Ishikawa (cell line): ENCODE data around the gene LYST.

ENCODE experiments used
- CEBPB ChIP-seq: IDR thresholded peaks from 2 replicates; pipeline ENCODE4 v1.6.1; 2012
- CREB1 ChIP-seq: IDR thresholded peaks from 2 replicates; pipeline ENCODE4 v1.6.1; 2012; ENCODE audit warnings: low read depth
- EGR1 ChIP-seq: IDR thresholded peaks from 2 replicates; pipeline ENCODE4 v1.6.1; 2012
- EP300 ChIP-seq: IDR thresholded peaks from 2 replicates; pipeline ENCODE4 v1.6.1; 2012; ENCODE audit warnings: borderline replicate concordance
- FOXM1 ChIP-seq: IDR thresholded peaks from 2 replicates; pipeline ENCODE4 v1.6.1; 2012; ENCODE audit warnings: low read depth, borderline replicate concordance
- MAX ChIP-seq: IDR thresholded peaks from 2 replicates; pipeline ENCODE4 v1.6.1; 2012
- NFIC ChIP-seq: IDR thresholded peaks from 2 replicates; pipeline ENCODE4 v1.6.1; 2012
- RAD21 ChIP-seq: IDR thresholded peaks from 2 replicates; pipeline ENCODE4 v1.6.1; 2012; ENCODE audit warnings: low read depth
- REST ChIP-seq: IDR thresholded peaks from 2 replicates; pipeline ENCODE4 v1.6.1; 2012; ENCODE audit warnings: low read depth, mild to moderate bottlenecking
- TAF1 ChIP-seq: IDR thresholded peaks from 2 replicates; pipeline ENCODE4 v1.6.1; 2012; ENCODE audit warnings: low read depth, mild to moderate bottlenecking
- TCF12 ChIP-seq: IDR thresholded peaks from 2 replicates; pipeline ENCODE4 v1.6.1; 2012; ENCODE audit warnings: low read depth
- TEAD4 ChIP-seq: IDR thresholded peaks from 2 replicates; pipeline ENCODE4 v1.6.1; 2012
- USF1 ChIP-seq: IDR thresholded peaks from 2 replicates; pipeline ENCODE4 v1.6.1; 2012
- YY1 ChIP-seq: IDR thresholded peaks from 2 replicates; pipeline ENCODE4 v1.6.1; 2012; ENCODE audit warnings: low read depth
- ZBTB7A ChIP-seq: IDR thresholded peaks from 2 replicates; pipeline ENCODE4 v1.6.1; 2012; ENCODE audit warnings: low read depth

Gene LYST

GRCh38 chr1:235775246-235775860, 91.4 kb downstream of the LYST start:
- TF ChIP-seq NFIC: no peak
- TF ChIP-seq TAF1: no peak

GRCh38 chr1:235767795-235768194, 98.9 kb downstream of the LYST start:
- no peak for TF ChIP-seq EGR1
- no peak for TF ChIP-seq NFIC
- TF ChIP-seq RAD21: no peak
- TF ChIP-seq TAF1: no peak
- no peak for TF ChIP-seq FOXM1
- TF ChIP-seq EP300: no peak
- TF ChIP-seq TCF12: no peak
- no peak for TF ChIP-seq TEAD4
- no peak for TF ChIP-seq YY1
- no peak for TF ChIP-seq CREB1
- no peak for TF ChIP-seq ZBTB7A
- no peak for TF ChIP-seq USF1
- no peak for TF ChIP-seq MAX
- no peak for TF ChIP-seq CEBPB
- no peak for TF ChIP-seq REST

GRCh38 chr1:235766794-235767285, 99.9 kb downstream of the LYST start:
- TF ChIP-seq USF1 (no peak), NFIC (peak; percentile 42)

GRCh38 chr1:235763962-235764361, 102.7 kb downstream of the LYST start:
- no peak for TF ChIP-seq CEBPB
- no peak for TF ChIP-seq TAF1
- no peak for TF ChIP-seq REST
- TF ChIP-seq EP300: no peak
- no peak for TF ChIP-seq USF1
- no peak for TF ChIP-seq NFIC
- TF ChIP-seq MAX: no peak

- no peak for TF ChIP-seq REST
- TF ChIP-seq YY1: no peak
- no peak for TF ChIP-seq MAX
- no peak for TF ChIP-seq EGR1
- TF ChIP-seq FOXM1: no peak
- no peak for TF ChIP-seq TCF12
- TF ChIP-seq RAD21: no peak
- no peak for TF ChIP-seq TEAD4
- no peak for TF ChIP-seq EP300
- TF ChIP-seq CEBPB: no peak
- TF ChIP-seq ZBTB7A: no peak
- TF ChIP-seq USF1: no peak
- TF ChIP-seq TAF1: no peak
Measured at GRCh38 chr1:235759336-235759735, 107.4 kb downstream of the LYST start.
